ENCODE results near the gene GFER. TPM values are rescaled to one million over a fixed set of nuclear protein-coding genes. Genes with fewer than 3 reads are reported as not detected.

The GFER gene
- total RNA-seq, 4 donors from 2014 or later: 29.9 to 117 (median 64.3) TPM

GRCh38 chr16:1990101-1990350 lies 6.0 kb downstream of the GFER start:
- Histone ChIP-seq H3K27me3 (peaks cover 34% of the 10 kb centered on the region), H3K4me1 (peaks cover 18 to 44% (median 38%) of the 10 kb centered on the region in 4 donors), H3K36me3 (peaks cover 0 to 7% (median 0%) of the 10 kb centered on the region in 4 donors), H3K4me3 (peak overlapping the region in 2 of 4 donors; percentile 30 to 31), H3K27ac (no peak overlapping the region), H3K9me3 (no peaks in the 10 kb centered on the region)
- intact Hi-C loops (cut with DNase I; ENCODE audit: low total_unique reads) (no loop called here), in situ Hi-C loops (cut with MboI; ENCODE audit: low pct_ligation_motif_present in 1 of 4, low pct_unique_long_range_greater_than_20kb in 1 of 4, low sequenced_read_pairs in 3 of 4) (no loop called here)
- no peak for TF ChIP-seq CTCF (IDR thresholded peaks at IDR 0.05)
- TF ChIP-seq POLR2A (IDR thresholded peaks at IDR 0.05): no peak
- no peak for TF ChIP-seq EP300 (IDR thresholded peaks at IDR 0.05; ENCODE audit: low read depth)
- no peak for TF ChIP-seq POLR2AphosphoS5 (IDR thresholded peaks at IDR 0.05)
- no CpG with 5 or more reads among the region's 25 CpGs for WGBS, 2 donors (ENCODE audit: low coverage in 1 of 2)
- DNase-seq: no peak

GRCh38 chr16:1990351-1991134 lies 6.5 kb downstream of the GFER start:
- peaks cover 14 to 39% (median 32%) of the 10 kb centered on the region in 4 donors for H3K4me1 ChIP-seq
- peak overlapping the region in 3 of 4 donors; percentile 11 to 31 (median 30) for H3K4me3 ChIP-seq
- peak overlapping the region; percentile 54 to 83 (median 60) for H3K27ac ChIP-seq
- peak; percentile 77 for DNase-seq
- peaks cover 34% of the 10 kb centered on the region for H3K27me3 ChIP-seq
- intact Hi-C loops (cut with DNase I; ENCODE audit: low total_unique reads) (no loop called here), in situ Hi-C loops (cut with MboI; ENCODE audit: low pct_ligation_motif_present in 1 of 4, low pct_unique_long_range_greater_than_20kb in 1 of 4, low sequenced_read_pairs in 3 of 4) (no loop called here)
- H3K36me3 ChIP-seq: peaks cover 0 to 7% (median 0%) of the 10 kb centered on the region in 4 donors
- 1% methylated on average over 48 of the region's 50 CpGs; no CpG with 5 or more reads in 1 of the 2 donors for WGBS, 2 donors (ENCODE audit: low coverage in 1 of 2)
- no peaks in the 10 kb centered on the region for H3K9me3 ChIP-seq
- TF ChIP-seq POLR2AphosphoS5 (IDR thresholded peaks at IDR 0.05) (peak in 2 of 3 donors; percentile 20 to 29), CTCF (IDR thresholded peaks at IDR 0.05) (no peak), POLR2A (IDR thresholded peaks at IDR 0.05) (peak; percentile 41)

- no peaks in the 10 kb centered on the region for H3K9me3 ChIP-seq
- in situ Hi-C loops (cut with MboI; ENCODE audit: low pct_ligation_motif_present in 1 of 4, low pct_unique_long_range_greater_than_20kb in 1 of 4, low sequenced_read_pairs in 3 of 4): no loop called here
- peaks cover 0 to 4% (median 0%) of the 10 kb centered on the region in 4 donors for H3K36me3 ChIP-seq
- intact Hi-C loops (cut with DNase I; ENCODE audit: low total_unique reads): no loop called here
- peaks cover 8 to 33% (median 26%) of the 10 kb centered on the region in 4 donors for H3K4me1 ChIP-seq
- peak overlapping the region; percentile 63 to 83 (median 76) for H3K27ac ChIP-seq
- WGBS, 2 donors (ENCODE audit: low coverage in 1 of 2): 7% methylated on average over 18 of the region's 18 CpGs; no CpG with 5 or more reads in 1 of the 2 donors
- peaks cover 34% of the 10 kb centered on the region for H3K27me3 ChIP-seq
- TF ChIP-seq CTCF (IDR thresholded peaks at IDR 0.05): no peak
- TF ChIP-seq POLR2AphosphoS5 (IDR thresholded peaks at IDR 0.05): peak in 1 of 3 donors; percentile 27
- H3K4me3 ChIP-seq: peak overlapping the region in 2 of 4 donors; percentile 24 to 52
- DNase-seq: peak; percentile 79
Measured at GRCh38 chr16:1991135-1991551, 7.2 kb downstream of the GFER start.

GRCh38 chr16:1991588-1991947 lies 7.6 kb downstream of the GFER start:
- Histone ChIP-seq H3K9me3 (no peaks in the 10 kb centered on the region), H3K36me3 (no peaks in the 10 kb centered on the region), H3K27ac (peak overlapping the region; percentile 63 to 83 (median 76)), H3K4me1 (peaks cover 7 to 31% (median 25%) of the 10 kb centered on the region in 4 donors), H3K4me3 (peak overlapping the region; percentile 8 to 52 (median 22)), H3K27me3 (peaks cover 34% of the 10 kb centered on the region)
- DNase-seq: no peak
- intact Hi-C loops (cut with DNase I; ENCODE audit: low total_unique reads): no loop called here
- in situ Hi-C loops (cut with MboI; ENCODE audit: low pct_ligation_motif_present in 1 of 4, low pct_unique_long_range_greater_than_20kb in 1 of 4, low sequenced_read_pairs in 3 of 4): no loop called here
- 19% methylated on average over 20 of the region's 22 CpGs; no CpG with 5 or more reads in 1 of the 2 donors for WGBS, 2 donors (ENCODE audit: low coverage in 1 of 2)
- TF ChIP-seq POLR2AphosphoS5 (IDR thresholded peaks at IDR 0.05) (no peak), EP300 (IDR thresholded peaks at IDR 0.05; ENCODE audit: low read depth) (no peak), POLR2A (IDR thresholded peaks at IDR 0.05) (no peak), CTCF (IDR thresholded peaks at IDR 0.05) (no peak)
